HEK293 (cell line): ENCODE results near the gene ATXN7.
A peak's percentile ranks its signal among the peaks of the same experiment; 100 is the strongest.

Experiments used
- CTCF ChIA-PET: fragments of 350-600 bp; formaldehyde crosslinking; extraction: SDS; loops from one replicate; lab custom pipeline; 2021; ENCODE audit warnings: antibody characterized with exemption; lab: Yijun Ruan, JAX
- POLR2A ChIA-PET: fragments of 300-600 bp; formaldehyde crosslinking; extraction: SDS; loops from one replicate; lab custom pipeline; 2020; ENCODE audit warnings: antibody characterized with exemption, inconsistent platforms; lab: Yijun Ruan, JAX
- H3K27ac ChIP-seq: fragments of 200-500 bp; sonication (Bioruptor generic); 2 replicates; pipeline ENCODE4 v1.5.1; 2014; ENCODE audit warnings: low read depth, low read length, control low read depth, inconsistent platforms; ENCODE audit errors: extremely low read depth
- H3K36me3 ChIP-seq, 2 experiments: fragments of 200-500 bp in 1 of 2; sonication (Bioruptor generic) in 1 of 2; 1 replicate in 1 of 2; 2 replicates in 1 of 2; pipeline ENCODE4 v1.5.1; 2014 to 2017; ENCODE audit warnings: inconsistent platforms in 2 of 2, low read length in 2 of 2; ENCODE audit not compliant: control insufficient read depth in 2 of 2, insufficient read depth in 1 of 2
- H3K4me1 ChIP-seq: fragments of 200-500 bp; sonication (Bioruptor generic); 2 replicates; pipeline ENCODE4 v1.5.1; 2014; ENCODE audit warnings: mild to moderate bottlenecking, low read length, inconsistent platforms; ENCODE audit not compliant: control insufficient read depth, insufficient read depth
- H3K4me3 ChIP-seq: 2 replicates; pipeline ENCODE4 v1.5.1; 2011; ENCODE audit warnings: low read depth, mild to moderate bottlenecking, control low read depth, low read length, moderate library complexity
- H3K9me3 ChIP-seq: fragments of 200-500 bp; sonication (Bioruptor generic); 2 replicates; pipeline ENCODE4 v1.5.1; 2014; ENCODE audit warnings: low read depth, low read length, inconsistent platforms; ENCODE audit not compliant: control insufficient read depth, insufficient read depth
- BCL11A ChIP-seq: fragments of 450-650 bp; formaldehyde crosslinking; IDR thresholded peaks from 2 replicates; pipeline ENCODE4 v1.5.1; 2016; ENCODE audit warnings: low read depth, missing biosample characterization, missing genetic modification characterization
- BCL11B ChIP-seq: fragments of 450-650 bp; formaldehyde crosslinking; IDR thresholded peaks from 2 replicates; pipeline ENCODE4 v1.5.1; 2016; ENCODE audit warnings: low read depth, missing biosample characterization, missing genetic modification characterization
- HOXA7 ChIP-seq: sonication (generic); formaldehyde crosslinking; IDR thresholded peaks from 2 replicates; pipeline ENCODE4 v1.8.1; 2022; ENCODE audit warnings: missing genetic modification reagents, borderline replicate concordance
- MYNN ChIP-seq: fragments of 450-650 bp; formaldehyde crosslinking; IDR thresholded peaks from 2 replicates; pipeline ENCODE4 v1.5.1; 2016; ENCODE audit warnings: missing biosample characterization, missing genetic modification characterization, borderline replicate concordance
- MZF1 ChIP-seq: fragments of 450-650 bp; formaldehyde crosslinking; IDR thresholded peaks from 2 replicates; pipeline ENCODE4 v1.5.1; 2017; ENCODE audit warnings: missing biosample characterization, missing genetic modification characterization, borderline replicate concordance
- PATZ1 ChIP-seq: fragments of 450-650 bp; formaldehyde crosslinking; IDR thresholded peaks from 2 replicates; pipeline ENCODE4 v1.5.1; 2016; ENCODE audit warnings: missing biosample characterization, missing genetic modification characterization
- PRDM1 ChIP-seq: fragments of 450-650 bp; formaldehyde crosslinking; IDR thresholded peaks from 2 replicates; pipeline ENCODE4; 2016; ENCODE audit warnings: missing biosample characterization, missing genetic modification characterization
- REST ChIP-seq: fragments of 450-650 bp; formaldehyde crosslinking; IDR thresholded peaks from 2 replicates; pipeline ENCODE4 v1.5.1; 2016; ENCODE audit warnings: missing biosample characterization, missing genetic modification characterization
- SCRT2 ChIP-seq: fragments of 450-650 bp; formaldehyde crosslinking; IDR thresholded peaks from 2 replicates; pipeline ENCODE4 v1.5.1; 2016; ENCODE audit warnings: missing biosample characterization, missing genetic modification characterization
- TCF7L2 ChIP-seq: IDR thresholded peaks from 2 replicates; pipeline ENCODE4 v1.6.1; 2011; ENCODE audit warnings: low read depth, mild to moderate bottlenecking, inconsistent platforms, low read length, moderate library complexity, borderline replicate concordance
- ZBTB6 ChIP-seq: fragments of 450-650 bp; formaldehyde crosslinking; IDR thresholded peaks from 2 replicates; pipeline ENCODE4 v1.5.1; 2017; ENCODE audit warnings: missing biosample characterization, missing genetic modification characterization
- ZNF184 ChIP-seq: fragments of 450-650 bp; IDR thresholded peaks from 2 replicates; pipeline ENCODE4 v1.5.1; 2018; ENCODE audit warnings: missing biosample characterization, mild to moderate bottlenecking, missing genetic modification characterization
- ZNF211 ChIP-seq: fragments of 450-650 bp; formaldehyde crosslinking; IDR thresholded peaks from 2 replicates; pipeline ENCODE4 v1.5.1; 2016; ENCODE audit warnings: low read depth, missing biosample characterization, missing genetic modification characterization
- ZNF311 ChIP-seq: fragments of 450-650 bp; formaldehyde crosslinking; IDR thresholded peaks from 2 replicates; pipeline ENCODE4 v1.5.1; 2017; ENCODE audit warnings: missing biosample characterization, missing genetic modification characterization, borderline replicate concordance
- ZNF335 ChIP-seq: fragments of 450-650 bp; formaldehyde crosslinking; conservative IDR thresholded peaks from 2 replicates; pipeline ENCODE4 v1.5.1; 2016; ENCODE audit warnings: missing biosample characterization, missing genetic modification characterization
- ZNF366 ChIP-seq: fragments of 450-650 bp; formaldehyde crosslinking; conservative IDR thresholded peaks from 2 replicates; pipeline ENCODE4 v1.5.1; 2016; ENCODE audit warnings: missing biosample characterization, missing genetic modification characterization
- ZNF555 ChIP-seq: fragments of 450-650 bp; formaldehyde crosslinking; conservative IDR thresholded peaks from 2 replicates; pipeline ENCODE4 v1.5.1; 2017; ENCODE audit warnings: missing biosample characterization, mild to moderate bottlenecking, missing genetic modification characterization, inconsistent platforms
- ZNF560 ChIP-seq: fragments of 450-650 bp; formaldehyde crosslinking; IDR thresholded peaks from 2 replicates; pipeline ENCODE4 v1.5.1; 2017; ENCODE audit warnings: missing biosample characterization, missing genetic modification characterization, borderline replicate concordance
- ZNF596 ChIP-seq: fragments of 450-650 bp; IDR thresholded peaks from 2 replicates; pipeline ENCODE4 v1.5.0; 2018; ENCODE audit warnings: missing biosample characterization, mild to moderate bottlenecking, missing genetic modification characterization, moderate library complexity
- ZNF626 ChIP-seq: fragments of 450-650 bp; sonication (Bioruptor Pico); formaldehyde crosslinking; IDR thresholded peaks from 2 replicates; pipeline ENCODE4 v1.5.1; 2018; ENCODE audit warnings: missing biosample characterization, missing genetic modification characterization, inconsistent platforms
- ZNF792 ChIP-seq: fragments of 450-650 bp; formaldehyde crosslinking; IDR thresholded peaks from 2 replicates; pipeline ENCODE4 v1.5.1; 2016; ENCODE audit warnings: missing biosample characterization, missing genetic modification characterization
- TF ChIP-seq, protein P1 (sequence below): fragments of 450-650 bp; formaldehyde crosslinking; IDR thresholded peaks from 2 replicates; pipeline ENCODE4 v1.5.1; 2016; ENCODE audit warnings: missing biosample characterization, missing genetic modification characterization

Gene ATXN7

GRCh38 chr3:63895422-63896189 is 31.9 kb downstream of the ATXN7 start:
- Histone ChIP-seq H3K36me3 (peaks cover 0 to 3% of the 10 kb centered on the region in 2 experiments; a peak in 2 of 3 replicates), H3K4me1 (no peaks in the 10 kb centered on the region; the same call in none of the 2 replicates), H3K27ac (no peak overlapping the region), H3K4me3 (no peak overlapping the region), H3K9me3 (no peaks in the 10 kb centered on the region)
- CTCF ChIA-PET = interaction anchor here (0.6 kb wide), 1 partner anchor 615 kb away, joined by 4 read pairs; no protein-coding TSS in a partner anchor
- POLR2A ChIA-PET = interaction anchor here (0.6 kb wide), 1 partner anchor 604 kb away, joined by 3 read pairs; no protein-coding TSS in a partner anchor
- TF ChIP-seq ZNF626 = no peak
- TF ChIP-seq ZNF211 (tag by site-specific recombination) = no peak
- TF ChIP-seq PATZ1 (tag by site-specific recombination) = no peak
- no peak for TF ChIP-seq BCL11B (tag by site-specific recombination)
- TF ChIP-seq ZNF596 (tag by site-specific recombination) = peak; percentile 92
- peak; percentile 94 for TF ChIP-seq PRDM1 (tag by site-specific recombination)
- peak; percentile 73 for TF ChIP-seq ZNF366 (tag by site-specific recombination)
- no peak for TF ChIP-seq HOXA7 (CRISPR knock-in tag)
- TF ChIP-seq ZNF560 = no peak
- TF ChIP-seq, protein P1, sequence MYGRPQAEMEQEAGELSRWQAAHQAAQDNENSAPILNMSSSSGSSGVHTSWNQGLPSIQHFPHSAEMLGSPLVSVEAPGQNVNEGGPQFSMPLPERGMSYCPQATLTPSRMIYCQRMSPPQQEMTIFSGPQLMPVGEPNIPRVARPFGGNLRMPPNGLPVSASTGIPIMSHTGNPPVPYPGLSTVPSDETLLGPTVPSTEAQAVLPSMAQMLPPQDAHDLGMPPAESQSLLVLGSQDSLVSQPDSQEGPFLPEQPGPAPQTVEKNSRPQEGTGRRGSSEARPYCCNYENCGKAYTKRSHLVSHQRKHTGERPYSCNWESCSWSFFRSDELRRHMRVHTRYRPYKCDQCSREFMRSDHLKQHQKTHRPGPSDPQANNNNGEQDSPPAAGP (tag by site-specific recombination) = no peak
- no peak for TF ChIP-seq ZNF311 (tag by site-specific recombination)

GRCh38 chr3:63896332-63897030 is 32.8 kb downstream of the ATXN7 start:
- no peak overlapping the region for H3K4me3 ChIP-seq
- H3K4me1 ChIP-seq = no peaks in the 10 kb centered on the region; the same call in none of the 2 replicates
- ChIA-PET CTCF (no interaction called here), POLR2A (no interaction called here)
- H3K9me3 ChIP-seq = no peaks in the 10 kb centered on the region
- H3K27ac ChIP-seq = no peak overlapping the region
- TF ChIP-seq TCF7L2 (no peak), MYNN (no peak), ZNF555 (tag by site-specific recombination) (no peak), BCL11A (no peak), ZNF184 (tag by site-specific recombination) (no peak), ZNF335 (tag by site-specific recombination) (no peak), ZNF792 (no peak), REST (tag by site-specific recombination) (no peak), SCRT2 (no peak), MZF1 (tag by site-specific recombination) (no peak), ZBTB6 (tag by site-specific recombination) (no peak)
- H3K36me3 ChIP-seq = peaks cover 0 to 3% of the 10 kb centered on the region in 2 experiments; a peak in 1 of 3 replicates
